WERI-Rb-1 (cell line): Measurements from ENCODE around the gene TAS2R31.

ENCODE experiments used
- DNase-seq: peaks from one replicate; pipeline ENCODE4 v3.0.0-alpha.2; 2020
- H3K27ac ChIP-seq: fragments of 250-450 bp; sonication (Bioruptor Pico); 2 replicates; pipeline ENCODE4 v1.5.1; 2020; ENCODE audit warnings: mild to moderate bottlenecking, moderate library complexity
- H3K27me3 ChIP-seq: fragments of 250-450 bp; sonication (Bioruptor Pico); 2 replicates; pipeline ENCODE4 v1.5.1; 2021; ENCODE audit warnings: mild to moderate bottlenecking, low read depth, moderate library complexity; ENCODE audit not compliant: insufficient read depth, severe bottlenecking
- H3K36me3 ChIP-seq: fragments of 250-450 bp; sonication (Bioruptor Pico); 2 replicates; pipeline ENCODE4 v1.5.1; 2020; ENCODE audit warnings: mild to moderate bottlenecking, moderate library complexity
- H3K4me3 ChIP-seq: 2 replicates; pipeline ENCODE4 v1.5.1; 2011; ENCODE audit warnings: low read depth, mild to moderate bottlenecking, control low read depth, low read length
- H3K9me3 ChIP-seq: fragments of 250-450 bp; sonication (Bioruptor Pico); 2 replicates; pipeline ENCODE4 v1.5.1; 2021; ENCODE audit warnings: mild to moderate bottlenecking, moderate library complexity; ENCODE audit not compliant: severe bottlenecking
- TF ChIP-seq, protein P1 (sequence below): IDR thresholded peaks from 2 replicates; pipeline ENCODE4 v1.5.1; 2011; ENCODE audit warnings: low read depth, mild to moderate bottlenecking, control low read depth, inconsistent platforms, low read length

Gene TAS2R31

DNA sequence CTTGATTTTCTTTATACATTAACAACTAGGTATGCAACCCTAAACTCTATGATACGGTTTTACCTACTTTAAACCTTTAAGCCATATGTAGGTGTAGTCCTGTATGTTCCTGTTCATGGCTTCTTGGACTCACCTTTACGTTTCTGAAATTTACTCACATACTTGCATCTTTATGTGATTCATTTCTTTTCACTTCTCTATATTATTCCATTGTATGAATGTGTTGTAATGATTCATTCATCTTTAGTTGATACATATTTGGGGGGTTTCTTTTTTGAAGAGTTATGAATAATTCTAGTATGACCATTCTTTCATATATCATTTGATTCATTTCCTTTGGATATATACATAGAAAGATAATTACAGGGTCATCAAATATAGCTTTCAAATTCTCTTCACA is 42.1 kb downstream of the TAS2R31 start:
- TF ChIP-seq, protein P1, sequence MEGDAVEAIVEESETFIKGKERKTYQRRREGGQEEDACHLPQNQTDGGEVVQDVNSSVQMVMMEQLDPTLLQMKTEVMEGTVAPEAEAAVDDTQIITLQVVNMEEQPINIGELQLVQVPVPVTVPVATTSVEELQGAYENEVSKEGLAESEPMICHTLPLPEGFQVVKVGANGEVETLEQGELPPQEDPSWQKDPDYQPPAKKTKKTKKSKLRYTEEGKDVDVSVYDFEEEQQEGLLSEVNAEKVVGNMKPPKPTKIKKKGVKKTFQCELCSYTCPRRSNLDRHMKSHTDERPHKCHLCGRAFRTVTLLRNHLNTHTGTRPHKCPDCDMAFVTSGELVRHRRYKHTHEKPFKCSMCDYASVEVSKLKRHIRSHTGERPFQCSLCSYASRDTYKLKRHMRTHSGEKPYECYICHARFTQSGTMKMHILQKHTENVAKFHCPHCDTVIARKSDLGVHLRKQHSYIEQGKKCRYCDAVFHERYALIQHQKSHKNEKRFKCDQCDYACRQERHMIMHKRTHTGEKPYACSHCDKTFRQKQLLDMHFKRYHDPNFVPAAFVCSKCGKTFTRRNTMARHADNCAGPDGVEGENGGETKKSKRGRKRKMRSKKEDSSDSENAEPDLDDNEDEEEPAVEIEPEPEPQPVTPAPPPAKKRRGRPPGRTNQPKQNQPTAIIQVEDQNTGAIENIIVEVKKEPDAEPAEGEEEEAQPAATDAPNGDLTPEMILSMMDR: no peak
- no peak overlapping the region for H3K4me3 ChIP-seq
- H3K27me3 ChIP-seq: no peaks in the 10 kb centered on the region
- H3K9me3 ChIP-seq: no peaks in the 10 kb centered on the region
- DNase-seq: no peak
- no peaks in the 10 kb centered on the region for H3K36me3 ChIP-seq
- no peak overlapping the region for H3K27ac ChIP-seq

DNA sequence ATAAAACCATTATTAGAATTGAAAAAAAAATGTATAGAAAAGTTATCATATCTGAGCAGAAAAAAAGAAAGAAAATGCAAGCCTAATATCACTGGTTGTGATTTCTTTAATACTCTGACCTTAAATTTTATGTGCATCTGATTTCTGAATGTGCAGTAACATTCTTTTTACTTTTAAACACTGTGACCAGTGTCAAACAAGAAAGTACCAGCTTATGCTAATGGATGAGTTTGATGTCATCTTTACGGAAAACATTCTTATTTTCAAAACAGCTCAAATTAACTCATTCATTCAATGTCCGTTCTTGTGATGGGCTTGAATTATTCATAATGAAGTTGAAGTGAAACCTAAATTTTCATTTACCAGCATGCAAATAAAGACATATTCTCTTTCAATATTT is 44.4 kb downstream of the TAS2R31 start, which contains the start of gene TAS2R50:
TAS2R50 (minus strand) TSS at position 101 of the 400 bp plus-strand sequence; CDS start at position 49, 52 bp downstream.
- DNase-seq: no peak
- Histone ChIP-seq H3K4me3 (no peak within 1 kb of the TSS), H3K27me3 (no peaks in the 10 kb centered on the region), H3K27ac (no peak within 1 kb of the TSS), H3K9me3 (no peaks in the 10 kb centered on the region), H3K36me3 (no peaks in the 10 kb centered on the region)
- TF ChIP-seq, protein P1: no peak

DNA sequence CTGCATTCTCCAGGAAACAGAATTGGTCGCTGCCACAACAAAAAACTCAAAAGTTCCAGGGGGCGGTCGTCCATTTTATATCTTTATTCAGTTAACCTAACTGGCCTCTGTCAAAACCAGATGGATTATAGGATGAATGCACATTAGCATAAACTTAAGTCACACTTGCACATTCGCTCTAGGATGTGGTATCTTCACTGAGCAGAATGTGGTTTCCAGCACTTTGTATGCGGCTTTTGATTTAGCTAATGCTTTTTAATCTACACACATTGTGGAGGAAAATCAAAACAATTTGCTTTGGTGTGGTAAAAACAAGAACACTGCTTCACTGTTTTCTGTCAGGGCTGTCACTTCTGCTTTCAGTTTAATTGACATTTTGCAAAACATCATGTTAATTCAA is 49.0 kb downstream of the TAS2R31 start:
- H3K4me3 ChIP-seq: no peak overlapping the region
- no peaks in the 10 kb centered on the region for H3K27me3 ChIP-seq
- no peak for DNase-seq
- H3K36me3 ChIP-seq: no peaks in the 10 kb centered on the region
- no peak overlapping the region for H3K27ac ChIP-seq
- H3K9me3 ChIP-seq: no peaks in the 10 kb centered on the region
- TF ChIP-seq, protein P1: no peak
